GM18502 (cell line): ENCODE data around the gene PIP4K2A.
A peak's percentile ranks its signal among the peaks of the same experiment; 100 is the strongest.
"Not testable (repeated sequence)": the region's sequence is repeated elsewhere in the genome, so short reads cannot be mapped to it uniquely, and the experiment has no call there.

Experiments
- ATAC-seq: cut with Tn5 transposase; IDR thresholded peaks from one replicate; pipeline ENCODE4 v1.9.1; 2021; ENCODE audit warnings: mild to moderate bottlenecking; ENCODE audit not compliant: unreplicated experiment, poor library complexity

PIP4K2A gene

DNA sequence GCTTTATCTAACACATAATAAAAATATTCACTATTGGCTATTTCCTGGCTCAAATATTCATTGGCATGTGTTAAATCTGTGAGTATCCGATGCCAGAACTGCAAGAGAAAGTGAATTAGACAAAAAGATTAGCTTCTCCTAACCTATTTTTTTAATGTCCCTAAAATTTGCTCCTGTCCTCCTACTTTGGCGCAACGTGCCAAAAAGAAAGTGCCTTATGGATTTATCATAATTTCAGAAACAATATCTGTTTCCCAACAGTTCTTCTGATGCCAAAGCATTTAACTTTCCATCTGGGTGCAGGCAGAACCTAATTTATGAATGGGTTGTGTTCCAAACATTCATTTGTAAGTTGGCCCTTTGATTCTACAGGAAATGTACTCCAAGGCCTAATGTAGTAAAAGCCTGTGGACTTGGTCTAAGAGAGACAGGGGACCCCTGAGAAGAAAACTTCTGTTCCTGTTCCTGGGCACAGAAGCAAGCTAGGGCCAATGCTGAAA lies 15.4 kb downstream of the PIP4K2A start:
- ATAC-seq: no peak

DNA sequence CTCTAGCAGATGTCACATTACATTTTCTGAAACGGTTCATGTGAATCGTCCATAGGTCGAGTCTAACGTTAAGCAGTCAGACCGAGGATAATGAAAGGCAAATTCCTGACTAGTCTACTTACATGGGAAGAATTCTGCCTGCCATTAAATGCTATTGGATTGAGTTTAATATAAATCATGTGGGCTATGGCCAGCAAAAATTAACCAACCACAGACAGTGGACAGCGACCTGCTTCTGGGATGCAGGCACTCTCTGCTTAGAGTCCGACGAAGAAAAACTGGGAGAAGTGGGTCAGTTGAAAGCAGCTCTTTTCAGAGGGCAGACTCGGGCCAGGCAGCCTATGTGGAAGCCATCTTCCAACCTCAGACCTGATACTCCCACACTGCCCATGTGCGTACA lies 16.6 kb downstream of the PIP4K2A start:
- no peak for ATAC-seq

DNA sequence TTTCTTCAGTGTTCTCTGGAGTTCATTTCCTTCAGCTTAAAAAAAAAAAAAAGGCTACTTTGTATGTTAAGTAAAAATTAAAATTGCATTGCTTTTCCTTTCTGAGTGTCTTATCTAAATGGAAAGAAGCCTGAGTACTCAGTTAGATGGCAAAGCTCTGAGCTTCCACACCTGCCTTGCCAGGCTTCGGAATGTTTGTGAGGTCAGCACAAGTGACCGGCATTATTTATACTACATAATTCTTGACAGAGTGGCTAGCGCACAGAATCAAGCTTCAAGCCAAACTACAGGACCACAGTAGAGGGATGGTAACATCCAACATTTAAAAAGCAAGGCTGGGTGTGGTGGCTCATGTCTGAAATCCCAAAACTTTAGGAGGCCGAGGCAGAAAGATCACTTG lies 17.3 kb downstream of the PIP4K2A start:
- ATAC-seq: no peak

- ATAC-seq: no peak
Observed at GRCh38 chr10:22693860-22694259, 20.5 kb downstream of the PIP4K2A start.

GRCh38 chr10:22693371-22693784 lies 21.0 kb downstream of the PIP4K2A start:
- peak; percentile 54 for ATAC-seq

- ATAC-seq: not testable (repeated sequence)
Observed at GRCh38 chr10:22692119-22692518, 22.3 kb downstream of the PIP4K2A start.

DNA sequence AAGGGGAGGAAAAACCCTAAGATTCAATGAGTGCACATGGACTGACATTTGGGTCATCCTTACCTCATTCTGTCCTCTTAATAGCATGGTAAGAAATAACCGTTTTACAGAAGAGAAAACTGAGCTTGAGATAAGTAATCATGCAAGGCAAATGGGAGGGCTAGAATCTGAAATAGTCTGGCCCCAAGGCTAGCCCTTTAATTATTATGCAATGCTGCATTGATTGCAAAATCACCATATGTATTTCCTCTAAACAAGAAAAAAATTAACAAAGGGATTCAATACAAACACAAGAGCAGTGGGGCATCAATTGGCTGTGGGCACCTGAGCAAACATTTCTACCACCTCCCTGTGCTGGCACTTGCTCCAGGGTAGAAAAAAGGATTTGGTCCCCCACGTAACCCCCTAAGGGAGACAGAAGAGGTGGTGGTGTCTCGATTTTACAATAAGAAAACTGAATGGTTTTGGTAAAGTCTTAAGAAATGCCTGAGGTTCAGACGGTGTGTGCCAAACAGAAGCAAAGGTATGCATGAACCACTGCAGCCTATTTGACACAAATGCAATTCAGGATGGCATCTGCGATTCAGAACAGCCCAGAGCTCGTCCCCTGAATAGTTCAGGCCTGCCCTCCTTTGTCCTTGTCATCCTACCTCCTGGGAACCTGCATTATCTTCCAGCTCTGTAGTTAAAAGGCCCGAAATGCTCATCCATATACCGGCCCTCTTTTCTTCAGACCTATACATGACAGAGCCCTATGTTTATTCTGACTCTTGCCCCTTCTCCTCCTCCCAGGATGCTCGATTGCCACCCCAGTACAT lies 23.6 kb downstream of the PIP4K2A start:
- ATAC-seq: no peak

- ATAC-seq: no peak
Observed at GRCh38 chr10:22690158-22690557, 24.2 kb downstream of the PIP4K2A start.

DNA sequence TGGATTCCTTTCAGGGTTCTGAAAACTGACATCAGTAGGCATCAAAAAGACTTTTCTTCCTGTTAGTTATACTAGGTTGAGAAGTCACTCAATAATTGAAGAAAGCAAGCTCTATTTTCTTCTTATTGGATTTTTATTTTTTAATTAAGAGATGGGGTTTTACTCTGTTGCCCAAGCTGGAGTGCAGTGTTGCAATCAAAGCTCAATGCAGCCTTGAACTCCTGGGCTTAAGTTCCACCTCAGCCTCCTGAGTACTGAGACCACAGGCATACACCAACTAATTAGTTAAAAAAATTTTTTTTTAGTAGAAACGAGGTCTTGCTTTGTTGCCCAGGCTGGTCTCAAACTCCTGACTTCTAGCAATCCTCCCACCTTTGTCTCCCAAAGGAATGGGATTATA lies 28.0 kb downstream of the PIP4K2A start:
- no peak for ATAC-seq

DNA sequence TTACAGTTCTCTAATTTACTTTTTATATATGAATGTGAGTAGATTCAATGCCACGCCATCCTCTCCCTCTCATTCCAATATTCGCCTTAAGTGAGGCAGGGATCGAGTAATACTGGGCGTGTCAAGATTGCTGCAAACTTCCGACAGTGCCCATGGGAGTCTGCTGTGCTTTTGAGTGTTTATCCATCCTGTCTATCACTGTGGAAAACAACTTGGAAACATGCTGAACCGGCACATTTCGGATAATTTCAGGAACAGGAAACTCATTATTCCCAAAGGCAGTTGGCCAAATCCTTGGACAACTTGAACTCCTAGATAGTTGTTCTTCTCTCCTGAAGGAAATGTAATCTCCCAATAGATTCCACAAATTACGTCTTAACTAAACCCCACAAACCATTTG lies 28.5 kb downstream of the PIP4K2A start:
- ATAC-seq: no peak

DNA sequence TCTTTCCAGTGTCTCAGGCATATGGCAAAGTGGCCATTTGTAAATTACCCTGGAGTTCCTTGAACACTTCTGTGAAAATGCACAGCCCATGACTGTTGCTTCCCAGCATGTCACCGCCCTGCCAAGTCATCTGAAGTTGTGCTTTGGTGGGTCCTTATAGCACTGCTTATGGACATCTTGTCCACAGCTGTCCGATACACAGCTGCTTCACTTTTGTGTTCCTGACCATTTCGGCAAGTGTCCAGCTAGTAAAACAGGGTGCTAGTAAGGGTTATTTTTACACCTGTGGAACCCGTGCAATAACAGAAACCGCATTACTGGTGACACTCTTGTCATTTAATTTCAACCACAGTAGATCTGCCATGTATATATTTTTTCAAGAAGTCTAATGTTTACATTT lies 29.7 kb downstream of the PIP4K2A start:
- ATAC-seq: no peak

GRCh38 chr10:22683140-22683389 lies 31.3 kb downstream of the PIP4K2A start:
- peak; percentile 66 for ATAC-seq

GRCh38 chr10:22682237-22683139 lies 31.9 kb downstream of the PIP4K2A start:
- ATAC-seq: peak; percentile 37

GRCh38 chr10:22681783-22682183 lies 32.6 kb downstream of the PIP4K2A start:
- ATAC-seq: no peak

DNA sequence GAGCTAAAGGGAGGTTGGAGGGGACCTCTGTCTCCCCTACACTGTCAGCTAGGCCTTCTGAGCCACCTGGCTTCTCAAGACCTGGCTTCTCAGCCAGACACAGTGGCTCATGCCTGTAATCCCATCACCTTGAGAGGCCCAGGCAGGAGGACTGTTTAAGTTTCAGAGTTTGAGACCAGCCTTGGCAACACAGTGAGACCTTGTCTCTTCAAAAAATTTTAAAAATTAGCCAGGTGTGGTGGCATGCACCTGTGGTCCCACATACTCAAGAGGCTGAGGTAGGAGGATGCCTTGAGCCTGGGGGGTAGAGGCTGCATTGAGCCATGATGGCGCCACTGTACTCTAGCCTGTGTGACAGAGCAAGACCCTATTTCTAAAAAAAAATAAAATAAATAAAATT lies 33.1 kb downstream of the PIP4K2A start:
- ATAC-seq: no peak

DNA sequence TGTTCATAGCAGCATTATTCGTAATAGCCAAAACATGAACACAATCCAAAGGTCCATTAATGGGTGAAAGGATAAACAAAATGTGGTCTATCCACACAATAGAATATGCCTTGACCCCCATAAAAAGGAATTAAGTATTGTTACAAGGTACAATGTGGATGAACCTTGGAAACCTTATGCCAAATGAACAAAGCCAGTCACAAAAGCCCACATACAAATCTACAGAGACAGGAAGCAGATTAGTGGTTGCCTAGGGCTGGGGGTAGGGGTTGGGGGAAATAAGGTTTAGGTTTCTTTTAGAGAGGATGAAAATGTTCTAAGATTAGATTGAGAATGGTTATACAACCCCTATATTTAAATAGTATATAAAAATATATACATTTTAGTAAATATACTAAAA lies 34.8 kb downstream of the PIP4K2A start:
- ATAC-seq: no peak

- ATAC-seq: no peak
Observed at GRCh38 chr10:22677333-22677732, 37.0 kb downstream of the PIP4K2A start.

GRCh38 chr10:22676435-22676834 lies 37.9 kb downstream of the PIP4K2A start:
- ATAC-seq: no peak

GRCh38 chr10:22674573-22674930 lies 39.8 kb downstream of the PIP4K2A start:
- ATAC-seq: no peak

GRCh38 chr10:22673785-22674572 lies 40.4 kb downstream of the PIP4K2A start:
- no peak for ATAC-seq

- ATAC-seq: no peak
Observed at GRCh38 chr10:22673091-22673392, 41.3 kb downstream of the PIP4K2A start.
